ENCODE data around the gene UBE2F. TPM values are rescaled to one million over a fixed set of nuclear protein-coding genes. Genes with fewer than 3 reads are reported as not detected.

The UBE2F gene
- total RNA-seq, 1 donor from 2014 or later, result 62.3 TPM

GRCh38 chr2:238039985-238040384 lies 73.2 kb downstream of the UBE2F start:
- no peak for DNase-seq (ENCODE audit: low read depth)
- H3K4me3 ChIP-seq (ENCODE audit: low read depth, low read length), result no peak overlapping the region
- peaks cover 2% of the 10 kb centered on the region for H3K36me3 ChIP-seq (ENCODE audit: control insufficient read depth, insufficient read depth, low read length)
- no peak for TF ChIP-seq CTCF (IDR thresholded peaks at IDR 0.05; ENCODE audit: insufficient read depth, low read length, poor library complexity, severe bottlenecking)
- no peaks in the 10 kb centered on the region for H3K27me3 ChIP-seq (ENCODE audit: control insufficient read depth, insufficient read depth, low read length)

- DNase-seq (ENCODE audit: low read depth), result no peak
- Histone ChIP-seq H3K36me3 (ENCODE audit: control insufficient read depth, insufficient read depth, low read length) (peaks cover 4% of the 10 kb centered on the region), H3K27me3 (ENCODE audit: control insufficient read depth, insufficient read depth, low read length) (no peaks in the 10 kb centered on the region), H3K4me3 (ENCODE audit: low read depth, low read length) (no peak overlapping the region)
- no peak for TF ChIP-seq CTCF (IDR thresholded peaks at IDR 0.05; ENCODE audit: insufficient read depth, low read length, poor library complexity, severe bottlenecking)
Observed at GRCh38 chr2:238040918-238041317, 74.1 kb downstream of the UBE2F start.

GRCh38 chr2:238042090-238042489 lies 75.3 kb downstream of the UBE2F start:
- Histone ChIP-seq H3K27me3 (ENCODE audit: control insufficient read depth, insufficient read depth, low read length) (no peaks in the 10 kb centered on the region), H3K36me3 (ENCODE audit: control insufficient read depth, insufficient read depth, low read length) (peaks cover 4% of the 10 kb centered on the region), H3K4me3 (ENCODE audit: low read depth, low read length) (no peak overlapping the region)
- no peak for TF ChIP-seq CTCF (IDR thresholded peaks at IDR 0.05; ENCODE audit: insufficient read depth, low read length, poor library complexity, severe bottlenecking)
- DNase-seq (ENCODE audit: low read depth), result no peak

GRCh38 chr2:238042849-238043584 lies 76.2 kb downstream of the UBE2F start:
- no peak for TF ChIP-seq CTCF (IDR thresholded peaks at IDR 0.05; ENCODE audit: insufficient read depth, low read length, poor library complexity, severe bottlenecking)

GRCh38 chr2:238043851-238044250 lies 77.0 kb downstream of the UBE2F start:
- DNase-seq (ENCODE audit: low read depth), result no peak
- peaks cover 4% of the 10 kb centered on the region for H3K36me3 ChIP-seq (ENCODE audit: control insufficient read depth, insufficient read depth, low read length)
- no peak for TF ChIP-seq CTCF (IDR thresholded peaks at IDR 0.05; ENCODE audit: insufficient read depth, low read length, poor library complexity, severe bottlenecking)

More at GRCh38 chr2:238042849-238043584, 76.2 kb downstream of the UBE2F start:
- peaks cover 4% of the 10 kb centered on the region for H3K36me3 ChIP-seq (ENCODE audit: control insufficient read depth, insufficient read depth, low read length)
- no peak for DNase-seq (ENCODE audit: low read depth)
- H3K27me3 ChIP-seq (ENCODE audit: control insufficient read depth, insufficient read depth, low read length), result no peaks in the 10 kb centered on the region
- H3K4me3 ChIP-seq (ENCODE audit: low read depth, low read length), result no peak overlapping the region

GRCh38 chr2:238045575-238045974 lies 78.8 kb downstream of the UBE2F start:
- peaks cover 4% of the 10 kb centered on the region for H3K36me3 ChIP-seq (ENCODE audit: control insufficient read depth, insufficient read depth, low read length)
- no peaks in the 10 kb centered on the region for H3K27me3 ChIP-seq (ENCODE audit: control insufficient read depth, insufficient read depth, low read length)
- no peak overlapping the region for H3K4me3 ChIP-seq (ENCODE audit: low read depth, low read length)
- no peak for TF ChIP-seq CTCF (IDR thresholded peaks at IDR 0.05; ENCODE audit: insufficient read depth, low read length, poor library complexity, severe bottlenecking)
- no peak for DNase-seq (ENCODE audit: low read depth)

More at GRCh38 chr2:238043851-238044250, 77.0 kb downstream of the UBE2F start:
- Histone ChIP-seq H3K27me3 (ENCODE audit: control insufficient read depth, insufficient read depth, low read length) (no peaks in the 10 kb centered on the region), H3K4me3 (ENCODE audit: low read depth, low read length) (no peak overlapping the region)
